Measurements from ENCODE around the gene UNKL.

- TF ChIP-seq CTCF (IDR thresholded peaks at IDR 0.05) = no peak
- TF ChIP-seq POLR2A (IDR thresholded peaks at IDR 0.05) = no peak
Measured at GRCh38 chr16:1425616-1426370, 11.3 kb upstream of the UNKL start.
